Kidney glomerular epithelial cell (primary cell): ENCODE results near the gene MARCHF7.
A peak's percentile ranks its signal among the peaks of the same experiment; 100 is the strongest.
"Not testable (repeated sequence)": the region's sequence is repeated elsewhere in the genome, so short reads cannot be mapped to it uniquely, and the experiment has no call there.

Experiments used
- DNase-seq: peaks from one replicate; lab custom pipeline; 2025; lab: John Stamatoyannopoulos, UW

MARCHF7 gene

GRCh38 chr2:159720676-159721075 lies 8.4 kb downstream of the MARCHF7 start:
- no peak for DNase-seq

- DNase-seq = no peak
These were observed 10.3 kb downstream of the MARCHF7 start for GRCh38 chr2:159722580-159722979.

GRCh38 chr2:159724795-159725572 lies 12.7 kb downstream of the MARCHF7 start:
- not testable (repeated sequence) for DNase-seq

- no peak for DNase-seq
These were observed 13.4 kb downstream of the MARCHF7 start for GRCh38 chr2:159725713-159726112.

GRCh38 chr2:159728629-159729028 lies 16.3 kb downstream of the MARCHF7 start:
- DNase-seq = no peak

- DNase-seq = no peak
These were observed 23.3 kb downstream of the MARCHF7 start for GRCh38 chr2:159735648-159736047.

GRCh38 chr2:159736048-159736447 lies 23.7 kb downstream of the MARCHF7 start:
- no peak for DNase-seq

- DNase-seq = no peak
These were observed 25.1 kb downstream of the MARCHF7 start for GRCh38 chr2:159737292-159737916.

GRCh38 chr2:159737917-159738296 lies 25.6 kb downstream of the MARCHF7 start:
- DNase-seq = no peak

- DNase-seq = no peak
These were observed 26.4 kb downstream of the MARCHF7 start for GRCh38 chr2:159738509-159739390.

GRCh38 chr2:159742846-159743245 lies 30.5 kb downstream of the MARCHF7 start:
- no peak for DNase-seq

- peak; percentile 87 for DNase-seq
These were observed 32.1 kb downstream of the MARCHF7 start for GRCh38 chr2:159744363-159744762.

GRCh38 chr2:159745237-159745636 lies 32.9 kb downstream of the MARCHF7 start:
- not testable (repeated sequence) for DNase-seq

- DNase-seq = no peak
These were observed 35.8 kb downstream of the MARCHF7 start for GRCh38 chr2:159748089-159748488.

- DNase-seq = no peak
These were observed 38.6 kb downstream of the MARCHF7 start for GRCh38 chr2:159750873-159751272.

- DNase-seq = no peak
These were observed 41.5 kb downstream of the MARCHF7 start for GRCh38 chr2:159753797-159754196.

- no peak for DNase-seq
These were observed 42.7 kb downstream of the MARCHF7 start for GRCh38 chr2:159755014-159755413.

GRCh38 chr2:159755788-159756187 lies 43.5 kb downstream of the MARCHF7 start:
- peak; percentile 67 for DNase-seq

GRCh38 chr2:159758239-159758638 lies 45.9 kb downstream of the MARCHF7 start:
- DNase-seq = no peak

- no peak for DNase-seq
These were observed 46.4 kb downstream of the MARCHF7 start for GRCh38 chr2:159758686-159759085.

- DNase-seq = no peak
These were observed 47.3 kb downstream of the MARCHF7 start for GRCh38 chr2:159759577-159759976.

GRCh38 chr2:159760326-159760725 lies 48.0 kb downstream of the MARCHF7 start:
- DNase-seq = no peak

- no peak for DNase-seq
These were observed 49.8 kb downstream of the MARCHF7 start for GRCh38 chr2:159762075-159762474.
